BE2C (cell line): Measurements from ENCODE around the gene TNFRSF1B.

Experiments
- DNase-seq: peaks from one replicate; pipeline ENCODE4 v3.0.0-alpha.2; 2020
- H3K27me3 ChIP-seq: fragments of 250-450 bp; sonication (Bioruptor Pico); 2 replicates; pipeline ENCODE4 v1.5.1; 2020; ENCODE audit warnings: mild to moderate bottlenecking
- H3K36me3 ChIP-seq: fragments of 250-450 bp; sonication (Bioruptor Pico); 2 replicates; pipeline ENCODE4 v1.5.1; 2020; ENCODE audit warnings: mild to moderate bottlenecking
- H3K4me1 ChIP-seq: fragments of 250-450 bp; sonication (Bioruptor Pico); 2 replicates; pipeline ENCODE4 v1.5.1; 2020
- H3K4me3 ChIP-seq: 2 replicates; pipeline ENCODE4 v1.5.1; 2011; ENCODE audit warnings: low read depth, low read length
- H3K9me3 ChIP-seq: fragments of 250-450 bp; sonication (Bioruptor Pico); 2 replicates; pipeline ENCODE4 v1.5.1; 2020
- CTCF ChIP-seq: IDR thresholded peaks from 2 replicates; pipeline ENCODE4 v1.5.1; 2012; ENCODE audit warnings: mild to moderate bottlenecking, low read depth, low read length

Gene TNFRSF1B

GRCh38 chr1:12165342-12165741, 1.4 kb upstream of the TNFRSF1B start:
- H3K4me3 ChIP-seq = no peak overlapping the region
- H3K9me3 ChIP-seq = no peaks in the 10 kb centered on the region
- peaks cover 6% of the 10 kb centered on the region; the same call in 1 of the 2 replicates for H3K27me3 ChIP-seq
- H3K36me3 ChIP-seq = no peaks in the 10 kb centered on the region
- no peak for TF ChIP-seq CTCF
- H3K4me1 ChIP-seq = 0 out of 2 replicates have a peak, but pooled peaks cover 3% of the 10 kb centered on the region
- no peak for DNase-seq

GRCh38 chr1:12167493-12168429, 970 bp downstream of the TNFRSF1B start:
- peaks cover 6% of the 10 kb centered on the region; the same call in 1 of the 2 replicates for H3K27me3 ChIP-seq
- no peaks in the 10 kb centered on the region for H3K36me3 ChIP-seq
- DNase-seq = peak; percentile 33
- peak overlapping the region; percentile 36 for H3K4me3 ChIP-seq
- TF ChIP-seq CTCF = no peak
- no peaks in the 10 kb centered on the region for H3K9me3 ChIP-seq
- H3K4me1 ChIP-seq = no peaks in the 10 kb centered on the region

GRCh38 chr1:12168451-12169160, 1.8 kb downstream of the TNFRSF1B start:
- no peaks in the 10 kb centered on the region for H3K4me1 ChIP-seq
- TF ChIP-seq CTCF = no peak
- H3K36me3 ChIP-seq = no peaks in the 10 kb centered on the region
- H3K4me3 ChIP-seq = no peak overlapping the region
- peaks cover 6% of the 10 kb centered on the region; the same call in 1 of the 2 replicates for H3K27me3 ChIP-seq
- no peak for DNase-seq
- no peaks in the 10 kb centered on the region for H3K9me3 ChIP-seq

- Histone ChIP-seq H3K4me3 (no peak overlapping the region), H3K36me3 (no peaks in the 10 kb centered on the region), H3K9me3 (no peaks in the 10 kb centered on the region), H3K4me1 (no peaks in the 10 kb centered on the region), H3K27me3 (peaks cover 6% of the 10 kb centered on the region; the same call in 1 of the 2 replicates)
- no peak for DNase-seq
- TF ChIP-seq CTCF = no peak
Measured at GRCh38 chr1:12169442-12170135, 2.8 kb downstream of the TNFRSF1B start.

GRCh38 chr1:12170263-12170671, 3.5 kb downstream of the TNFRSF1B start:
- Histone ChIP-seq H3K4me3 (no peak overlapping the region), H3K9me3 (no peaks in the 10 kb centered on the region), H3K27me3 (peaks cover 6% of the 10 kb centered on the region; the same call in 1 of the 2 replicates), H3K4me1 (no peaks in the 10 kb centered on the region), H3K36me3 (no peaks in the 10 kb centered on the region)
- no peak for DNase-seq
- no peak for TF ChIP-seq CTCF
